Measurements from ENCODE around the gene NFIA.

The NFIA gene

GRCh38 chr1:61169045-61169444 is 86.7 kb downstream of the NFIA start:
- no peak for DNase-seq (ENCODE audit: low read depth)
- no peak for TF ChIP-seq CTCF (conservative IDR thresholded peaks at IDR 0.05; ENCODE audit: low read depth, low read length)
- no peak overlapping the region for H3K4me3 ChIP-seq (ENCODE audit: low read length)

GRCh38 chr1:61169634-61170033 is 87.3 kb downstream of the NFIA start:
- no peak overlapping the region for H3K4me3 ChIP-seq (ENCODE audit: low read length)
- DNase-seq (ENCODE audit: low read depth): no peak
- TF ChIP-seq CTCF (conservative IDR thresholded peaks at IDR 0.05; ENCODE audit: low read depth, low read length): no peak

- no peak overlapping the region for H3K4me3 ChIP-seq (ENCODE audit: low read length)
- TF ChIP-seq CTCF (conservative IDR thresholded peaks at IDR 0.05; ENCODE audit: low read depth, low read length): no peak
- DNase-seq (ENCODE audit: low read depth): no peak
Measured at GRCh38 chr1:61170328-61171238, 88.2 kb downstream of the NFIA start.

GRCh38 chr1:61171346-61171745 is 89.0 kb downstream of the NFIA start:
- no peak for TF ChIP-seq CTCF (conservative IDR thresholded peaks at IDR 0.05; ENCODE audit: low read depth, low read length)
- DNase-seq (ENCODE audit: low read depth): no peak

GRCh38 chr1:61171974-61172373 is 89.6 kb downstream of the NFIA start:
- DNase-seq (ENCODE audit: low read depth): no peak
- no peak for TF ChIP-seq CTCF (conservative IDR thresholded peaks at IDR 0.05; ENCODE audit: low read depth, low read length)
- no peak overlapping the region for H3K4me3 ChIP-seq (ENCODE audit: low read length)

More at GRCh38 chr1:61171346-61171745, 89.0 kb downstream of the NFIA start:
- H3K4me3 ChIP-seq (ENCODE audit: low read length): no peak overlapping the region

GRCh38 chr1:61173118-61173517 is 90.8 kb downstream of the NFIA start:
- DNase-seq (ENCODE audit: low read depth): no peak
- TF ChIP-seq CTCF (conservative IDR thresholded peaks at IDR 0.05; ENCODE audit: low read depth, low read length): no peak

More at GRCh38 chr1:61173118-61173517, 90.8 kb downstream of the NFIA start:
- H3K4me3 ChIP-seq (ENCODE audit: low read length): no peak overlapping the region
